Activated CD4-positive, alpha-beta T cell treated with anti-CD3 and anti-CD28 coated beads, Interleukin-2, amount 50 U/mL, for 4 hours (primary cell): ENCODE data around the gene DENND1A.

ENCODE experiments used
- DNase-seq, 2 experiments: peaks; one replicate each; pipeline ENCODE4 v3.0.0-alpha.2; 2020

DENND1A gene

DNA sequence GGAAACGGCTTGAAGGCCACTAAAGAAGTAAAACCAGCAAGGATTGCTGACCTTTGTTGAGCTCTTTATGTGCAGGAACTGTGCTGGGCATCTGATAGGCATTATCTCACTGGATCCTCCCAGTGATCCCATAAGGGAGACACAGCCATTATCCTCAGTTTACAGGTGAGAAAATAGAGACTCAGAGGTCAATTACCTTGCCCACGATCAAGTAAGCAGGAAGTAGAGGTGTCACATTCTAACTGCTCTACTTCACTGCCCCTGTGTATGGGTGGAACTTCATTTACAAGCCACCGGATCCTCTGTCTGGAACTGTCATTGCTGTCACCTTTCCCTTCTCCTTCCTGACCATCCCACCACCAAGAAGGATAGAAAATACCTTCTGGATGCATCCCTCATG is 325.1 kb downstream of the DENND1A start:
- no peak for DNase-seq

- no peak for DNase-seq
Observed at GRCh38 chr9:123601828-123602227, 328.1 kb downstream of the DENND1A start.

DNA sequence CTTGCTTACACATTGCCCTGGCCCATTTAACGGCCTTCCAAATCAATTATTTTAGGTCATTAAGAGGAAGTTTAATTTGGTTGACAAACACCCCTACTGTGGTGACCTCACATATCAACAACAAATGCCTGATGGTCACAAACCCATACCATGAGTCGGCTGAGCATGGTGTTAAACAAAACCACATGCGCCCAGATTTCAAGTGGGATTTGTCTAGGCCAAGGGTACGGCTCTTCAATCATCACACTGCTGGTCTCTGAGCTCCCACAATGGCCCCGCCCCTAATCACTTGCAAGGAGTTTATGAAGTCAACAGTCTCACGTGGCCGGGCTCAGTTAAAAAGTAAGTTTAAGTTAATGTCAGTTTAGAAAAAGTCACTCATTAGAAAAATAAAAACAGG is 330.1 kb downstream of the DENND1A start:
- DNase-seq, result no peak

DNA sequence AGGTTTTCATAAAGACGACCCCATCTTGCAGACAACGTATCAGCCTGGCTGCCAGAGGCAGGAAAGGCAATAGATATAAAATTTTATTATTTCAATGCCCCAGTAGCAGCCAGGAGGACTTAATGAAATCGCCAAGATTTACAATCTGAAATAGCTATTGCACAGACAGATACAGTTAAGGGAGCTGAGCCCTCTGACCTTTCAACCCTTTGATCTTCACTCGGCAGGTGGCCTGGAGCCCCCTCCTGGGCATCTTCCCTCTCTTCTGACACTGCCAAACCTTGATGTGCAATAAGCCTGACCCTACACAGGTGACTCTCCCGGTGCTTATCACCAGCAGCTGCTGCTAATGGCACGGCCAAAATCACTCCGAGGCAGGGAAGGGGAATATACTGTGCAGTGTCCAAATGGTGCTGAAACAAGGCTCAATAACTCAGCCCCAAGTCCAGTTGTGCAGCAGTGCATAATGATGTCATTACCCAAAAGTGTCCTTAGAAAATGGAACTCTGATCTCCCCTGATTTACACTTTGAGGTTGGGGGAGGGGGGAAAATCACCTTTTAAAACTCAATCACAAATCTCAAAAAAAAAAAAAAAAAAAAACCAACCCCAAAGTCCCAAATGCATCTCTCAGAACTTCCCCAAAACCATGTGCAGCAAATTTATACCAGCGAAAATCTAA is 331.9 kb downstream of the DENND1A start:
- DNase-seq, result no peak

DNA sequence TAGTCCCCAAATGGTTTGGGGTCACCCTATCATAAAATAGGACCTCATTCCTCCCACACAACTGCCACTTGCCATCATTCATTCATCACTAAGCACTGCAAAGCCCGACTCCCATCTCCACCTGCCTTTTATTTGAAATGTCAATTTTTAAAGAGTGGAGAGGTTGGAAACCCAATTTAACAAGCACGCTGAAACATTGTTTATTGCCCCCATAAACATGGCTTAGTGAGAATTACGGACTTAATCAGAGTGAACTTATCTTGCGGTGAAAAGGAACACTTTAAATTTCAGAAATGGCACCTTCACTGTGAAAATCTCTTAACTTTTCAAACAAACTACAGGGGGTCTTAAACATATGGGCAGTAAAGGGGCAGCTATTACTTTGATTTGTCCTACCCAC is 332.9 kb downstream of the DENND1A start:
- DNase-seq, result no peak

DNA sequence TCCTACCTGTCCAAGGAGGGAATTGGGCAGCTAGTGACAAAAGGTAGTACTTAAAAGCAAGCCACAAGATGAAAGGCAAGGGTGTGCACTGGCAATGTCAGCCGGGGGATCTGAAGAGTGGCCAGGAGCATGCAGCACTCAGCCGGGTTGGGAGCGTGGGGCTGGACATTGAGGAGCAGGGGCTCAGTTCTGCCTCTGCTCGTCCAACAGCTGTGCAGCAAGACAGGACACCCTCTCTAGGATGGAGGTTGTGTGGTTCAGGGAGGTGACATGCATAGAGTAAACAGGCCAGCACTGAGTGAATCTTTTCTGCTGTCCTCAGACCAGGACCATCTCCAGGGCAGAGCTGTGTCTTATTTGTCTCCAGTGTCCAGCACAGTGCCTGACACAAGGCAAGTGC is 338.6 kb downstream of the DENND1A start:
- DNase-seq, result no peak

GRCh38 chr9:123590499-123590898 is 339.4 kb downstream of the DENND1A start:
- no peak for DNase-seq

GRCh38 chr9:123589361-123590239 is 340.3 kb downstream of the DENND1A start:
- no peak for DNase-seq

GRCh38 chr9:123586275-123586674 is 343.7 kb downstream of the DENND1A start:
- DNase-seq, result no peak

DNA sequence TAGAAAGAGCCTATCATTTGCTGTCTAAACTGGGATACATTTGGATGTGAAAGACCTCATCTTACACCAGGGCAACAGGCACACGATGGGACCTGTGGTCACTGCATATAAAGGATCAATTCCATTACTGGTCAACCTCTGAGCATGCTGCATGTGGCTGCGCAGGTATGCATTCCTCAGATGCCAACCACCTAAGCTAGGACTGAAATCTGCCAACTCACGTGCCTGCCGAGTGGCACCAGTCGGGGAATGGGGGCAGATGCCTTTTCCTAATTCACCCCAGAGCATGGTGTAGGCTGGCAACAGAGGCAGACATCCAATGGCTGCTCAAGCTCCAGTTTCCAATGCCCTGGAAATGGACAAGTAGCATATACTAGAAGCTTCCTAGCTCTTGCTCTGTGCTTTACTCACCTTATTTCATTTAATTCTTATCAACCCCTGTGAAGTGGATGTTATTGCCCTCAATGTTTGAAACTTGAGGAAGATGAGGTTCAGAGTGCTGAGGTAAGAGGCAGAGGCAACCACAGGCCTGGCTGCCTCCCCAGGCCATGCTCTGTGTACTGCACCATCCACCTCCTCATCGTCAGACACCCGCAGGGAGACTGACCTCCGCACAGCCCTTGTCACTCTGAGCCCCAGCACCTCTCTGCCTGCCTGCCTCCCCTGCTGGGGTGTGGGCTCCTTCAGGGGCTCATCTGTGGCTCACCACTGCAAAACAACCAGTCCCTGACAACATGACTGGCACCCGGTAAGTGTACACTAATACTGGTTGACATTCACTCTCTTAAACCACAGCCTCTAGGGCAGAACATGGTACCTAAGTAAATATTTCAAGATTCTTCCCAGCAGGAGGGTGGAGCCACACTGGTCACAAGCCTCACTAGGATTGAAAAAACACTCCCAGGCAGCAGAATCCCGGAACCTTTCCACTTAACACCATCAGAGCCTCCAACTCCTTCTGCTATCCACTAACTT is 345.4 kb downstream of the DENND1A start:
- no peak for DNase-seq

- no peak for DNase-seq
Observed at GRCh38 chr9:123583646-123584045, 346.3 kb downstream of the DENND1A start.

DNA sequence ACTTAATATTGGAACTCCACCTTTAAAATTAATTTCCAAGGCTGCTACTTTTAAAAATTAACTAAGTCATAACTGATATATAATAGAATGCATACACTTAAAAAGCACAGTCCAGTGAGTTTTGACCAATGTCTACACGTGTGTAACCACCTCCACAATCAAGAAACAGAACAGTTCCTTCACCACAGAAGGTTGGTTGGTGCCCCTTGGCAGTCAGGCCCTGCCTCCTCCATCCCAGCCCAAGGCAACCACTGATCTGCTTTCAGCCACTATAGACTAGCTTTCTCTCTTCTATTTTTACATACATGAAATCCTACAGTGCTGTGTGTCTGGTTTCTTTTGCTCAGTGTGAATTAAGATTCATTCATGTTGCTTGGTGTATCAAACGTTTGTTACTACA is 358.7 kb downstream of the DENND1A start:
- DNase-seq, result no peak

DNA sequence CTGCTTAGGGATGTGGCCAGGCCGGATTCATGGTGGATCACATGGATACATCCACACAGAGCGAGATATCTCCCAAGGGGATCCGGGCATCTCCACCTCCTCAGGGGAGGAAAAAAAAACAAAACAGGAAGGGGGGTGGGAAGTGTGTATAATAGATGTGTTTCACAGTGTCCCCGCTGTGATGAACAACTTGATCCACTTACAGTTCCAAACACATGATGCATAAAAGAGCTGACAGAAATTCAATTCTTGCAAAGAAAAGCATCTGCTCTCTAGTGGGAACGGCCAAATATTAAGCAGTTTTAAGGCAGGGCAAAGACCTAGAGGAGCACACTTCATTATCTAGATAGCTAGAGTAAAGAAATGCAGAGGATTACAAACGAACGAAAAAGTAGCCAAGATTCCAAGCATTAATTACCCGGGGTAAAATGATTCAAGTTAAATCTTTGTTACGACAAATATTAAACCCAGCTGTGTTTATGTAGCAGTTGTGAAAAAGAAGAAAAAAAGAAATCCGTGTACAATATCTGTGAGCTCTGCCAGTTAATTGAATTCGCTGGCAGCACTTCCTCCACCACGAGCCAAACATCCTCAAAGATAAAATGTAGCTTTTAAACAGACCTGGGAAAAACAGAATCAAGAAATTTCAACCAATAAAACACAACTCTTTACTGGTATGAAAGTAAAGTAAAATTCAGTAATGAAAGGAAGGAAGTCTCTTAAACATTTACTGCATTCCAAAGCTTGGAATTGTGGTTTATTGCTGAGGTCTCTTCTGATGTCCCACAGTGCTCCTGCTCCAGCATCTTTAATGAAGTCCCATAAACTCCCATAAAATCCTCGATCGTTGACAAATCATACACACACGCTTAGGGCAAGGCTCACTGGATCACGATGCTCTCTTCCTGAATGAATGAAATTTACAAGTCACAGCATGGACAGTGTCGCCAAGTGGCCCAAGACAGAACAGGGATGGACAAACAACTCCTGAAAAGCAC is 360.9 kb downstream of the DENND1A start:
- no peak for DNase-seq

DNA sequence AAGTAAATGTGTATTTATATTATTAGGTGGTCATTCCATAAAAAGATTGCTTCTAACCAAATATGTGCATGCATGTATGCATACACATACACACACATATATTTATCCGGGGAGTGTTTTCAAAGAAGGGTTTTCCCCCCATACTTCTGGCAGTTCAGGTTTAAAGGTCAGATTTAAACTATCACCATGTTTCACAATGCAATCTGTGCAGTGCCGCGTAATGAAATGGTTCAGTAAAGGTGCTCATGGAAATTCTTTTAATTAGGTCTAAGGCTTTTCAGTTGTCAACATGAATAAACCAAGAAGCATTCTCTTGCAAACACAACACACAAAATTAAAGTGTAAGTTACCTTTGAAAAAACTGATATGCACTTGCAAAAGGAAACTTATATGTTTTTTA is 362.9 kb downstream of the DENND1A start:
- DNase-seq, result no peak

DNA sequence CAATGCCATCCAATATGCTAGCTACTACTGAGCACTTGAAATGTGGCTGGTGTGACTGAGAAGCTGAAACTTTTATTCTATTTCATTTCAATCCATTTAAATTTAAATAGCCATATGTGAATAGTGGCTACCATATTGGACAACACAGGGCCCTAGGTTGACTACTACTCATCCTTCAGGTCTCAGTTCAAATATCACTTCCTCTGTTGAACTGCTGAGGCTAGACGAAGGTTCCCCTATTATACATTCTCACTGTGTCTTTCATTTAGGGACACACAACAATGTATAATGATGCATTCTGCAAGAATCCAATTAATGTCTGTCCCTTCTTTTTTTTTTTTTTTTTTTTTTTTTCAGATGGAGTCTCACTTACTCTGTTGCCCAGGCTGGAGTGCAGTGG is 365.3 kb downstream of the DENND1A start:
- no peak for DNase-seq

- DNase-seq, result no peak
Observed at GRCh38 chr9:123562844-123563346, 367.0 kb downstream of the DENND1A start.

DNA sequence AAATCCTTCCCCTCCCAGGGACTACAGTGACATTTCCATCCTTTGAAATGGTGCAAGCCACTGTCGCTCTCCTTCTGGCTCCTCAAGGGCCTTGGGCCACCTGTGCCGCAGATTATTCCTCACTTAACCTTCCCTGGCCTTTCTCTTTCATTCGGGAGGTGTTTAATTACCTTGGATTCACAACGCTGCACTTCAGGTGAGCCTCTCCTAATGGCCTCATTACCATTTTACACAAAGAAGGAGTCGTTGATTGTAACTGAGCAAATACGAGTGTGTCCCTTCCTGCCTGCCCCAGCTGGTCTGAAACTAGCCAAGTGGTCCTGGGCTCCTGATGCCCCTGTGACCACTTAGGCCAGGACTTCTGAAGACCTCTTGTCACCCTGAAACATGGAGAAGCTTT is 368.9 kb downstream of the DENND1A start:
- no peak for DNase-seq

GRCh38 chr9:123556464-123557435 is 373.2 kb downstream of the DENND1A start:
- DNase-seq, result no peak

GRCh38 chr9:123555646-123556045 is 374.3 kb downstream of the DENND1A start:
- DNase-seq, result no peak

DNA sequence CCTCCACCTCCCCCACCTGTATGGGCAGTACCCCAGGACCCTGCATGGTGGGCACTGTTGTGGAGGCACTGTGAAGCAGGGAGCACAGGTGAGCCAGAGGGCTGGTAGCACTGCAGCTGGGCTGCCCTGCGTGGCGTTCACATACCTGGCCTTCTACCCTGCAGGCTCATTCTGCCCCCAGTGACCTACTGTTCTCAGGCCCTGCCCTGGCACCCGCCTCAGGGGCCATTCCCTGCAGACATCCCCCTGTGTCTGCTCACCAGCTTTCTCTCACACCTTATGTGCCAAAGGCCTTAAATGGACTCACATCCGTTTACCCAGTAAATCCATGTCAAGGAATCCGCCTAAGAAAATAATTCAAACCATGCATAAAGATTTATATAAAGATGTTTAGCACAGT is 377.4 kb downstream of the DENND1A start:
- DNase-seq, result no peak
